ENCODE data around the gene IFT172.

IFT172 gene

DNA sequence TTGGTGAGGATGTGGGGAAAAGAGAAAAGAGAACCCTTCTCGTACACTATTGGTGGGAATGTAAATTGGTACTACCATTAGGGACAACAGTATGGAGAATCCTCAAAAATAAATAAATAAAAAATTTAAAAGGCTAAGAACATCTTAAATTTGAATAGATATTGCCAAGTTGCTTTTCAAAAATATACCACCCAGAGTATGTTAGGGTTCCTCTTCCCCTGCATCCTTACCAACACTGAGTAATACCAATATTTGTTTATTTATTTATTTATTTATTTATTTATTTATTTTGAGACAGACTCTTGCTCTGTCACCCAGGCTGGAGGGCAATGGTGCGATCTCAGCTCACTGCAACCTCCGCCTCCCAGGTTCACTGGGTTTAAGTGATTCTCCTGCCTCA lies 66.6 kb downstream of the IFT172 start:
- TF ChIP-seq, protein P1, sequence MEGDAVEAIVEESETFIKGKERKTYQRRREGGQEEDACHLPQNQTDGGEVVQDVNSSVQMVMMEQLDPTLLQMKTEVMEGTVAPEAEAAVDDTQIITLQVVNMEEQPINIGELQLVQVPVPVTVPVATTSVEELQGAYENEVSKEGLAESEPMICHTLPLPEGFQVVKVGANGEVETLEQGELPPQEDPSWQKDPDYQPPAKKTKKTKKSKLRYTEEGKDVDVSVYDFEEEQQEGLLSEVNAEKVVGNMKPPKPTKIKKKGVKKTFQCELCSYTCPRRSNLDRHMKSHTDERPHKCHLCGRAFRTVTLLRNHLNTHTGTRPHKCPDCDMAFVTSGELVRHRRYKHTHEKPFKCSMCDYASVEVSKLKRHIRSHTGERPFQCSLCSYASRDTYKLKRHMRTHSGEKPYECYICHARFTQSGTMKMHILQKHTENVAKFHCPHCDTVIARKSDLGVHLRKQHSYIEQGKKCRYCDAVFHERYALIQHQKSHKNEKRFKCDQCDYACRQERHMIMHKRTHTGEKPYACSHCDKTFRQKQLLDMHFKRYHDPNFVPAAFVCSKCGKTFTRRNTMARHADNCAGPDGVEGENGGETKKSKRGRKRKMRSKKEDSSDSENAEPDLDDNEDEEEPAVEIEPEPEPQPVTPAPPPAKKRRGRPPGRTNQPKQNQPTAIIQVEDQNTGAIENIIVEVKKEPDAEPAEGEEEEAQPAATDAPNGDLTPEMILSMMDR (IDR thresholded peaks at IDR 0.05): no peak
- TF ChIP-seq ZFX (IDR thresholded peaks at IDR 0.05; ENCODE audit: borderline replicate concordance): no peak
- H3K27ac ChIP-seq: no peak overlapping the region

DNA sequence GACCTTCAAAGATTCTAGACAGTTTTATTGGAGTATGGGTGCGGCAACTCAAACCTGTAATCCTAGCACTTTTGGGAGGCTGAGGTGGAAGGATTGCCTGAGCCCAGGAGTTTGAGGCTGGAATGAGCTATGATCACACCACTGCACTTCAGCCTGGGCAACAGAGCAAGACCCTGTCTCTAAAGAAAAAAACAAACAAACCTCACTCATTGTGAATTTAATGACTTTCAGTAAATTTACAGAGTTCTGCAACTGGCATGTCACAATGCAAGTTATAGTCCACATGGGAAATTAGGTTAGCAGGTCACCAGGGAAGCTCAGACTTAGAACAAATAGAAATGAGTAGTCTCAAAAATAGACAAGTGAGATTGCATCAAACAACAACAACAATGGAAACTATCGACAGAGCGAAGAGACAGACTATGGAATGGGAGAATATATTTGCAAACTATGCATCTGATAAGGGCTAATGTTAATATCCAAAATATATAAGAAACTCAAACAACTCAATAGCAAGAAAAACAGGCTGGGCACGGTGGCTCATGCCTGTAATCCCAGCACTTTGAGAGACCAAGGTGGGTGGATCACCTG lies 67.8 kb downstream of the IFT172 start:
- TF ChIP-seq ZFX (IDR thresholded peaks at IDR 0.05; ENCODE audit: borderline replicate concordance): no peak
- TF ChIP-seq, protein P1 (IDR thresholded peaks at IDR 0.05): no peak
- H3K27ac ChIP-seq: peak overlapping the region; percentile 67

DNA sequence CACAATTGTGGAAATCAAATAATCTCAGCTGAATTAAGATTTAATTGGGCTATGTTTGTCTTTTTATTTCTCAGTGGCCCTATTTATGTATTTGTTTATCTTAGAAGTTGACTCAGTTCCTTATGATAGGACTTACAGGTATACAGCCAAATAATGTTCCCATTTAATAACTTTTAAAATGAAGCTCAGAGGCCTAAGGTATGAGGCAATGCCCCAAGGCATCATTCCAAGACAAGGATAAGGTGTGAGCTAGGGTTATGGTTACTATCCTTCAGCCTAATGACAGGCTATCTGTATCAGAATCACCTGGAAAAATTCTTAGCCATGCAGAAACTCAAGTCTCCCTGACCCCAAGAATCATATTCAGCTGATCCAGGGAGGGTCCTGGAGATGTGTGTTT lies 68.5 kb downstream of the IFT172 start:
- H3K27ac ChIP-seq: peak overlapping the region; percentile 67
- TF ChIP-seq, protein P1 (IDR thresholded peaks at IDR 0.05): no peak
- TF ChIP-seq ZFX (IDR thresholded peaks at IDR 0.05; ENCODE audit: borderline replicate concordance): no peak

DNA sequence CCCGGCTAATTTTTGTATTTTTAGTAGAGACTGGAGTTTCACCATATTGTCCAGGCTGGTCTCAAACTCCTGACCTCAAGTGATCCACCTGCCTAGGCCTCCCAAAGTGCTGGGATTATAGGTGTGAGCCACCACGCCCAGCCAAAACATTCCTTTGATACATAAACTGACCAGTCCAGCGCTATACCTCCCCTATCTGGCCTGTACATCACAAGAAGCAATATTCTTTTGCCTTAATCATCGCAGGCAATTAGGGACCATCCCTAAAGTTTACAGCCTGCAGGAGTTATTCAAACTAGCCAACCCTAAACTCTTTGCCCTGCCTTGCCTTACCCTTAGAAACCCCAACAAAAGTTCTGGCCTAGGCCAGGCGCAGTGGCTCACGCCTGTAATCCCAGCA lies 73.4 kb downstream of the IFT172 start:
- TF ChIP-seq ZFX (IDR thresholded peaks at IDR 0.05; ENCODE audit: borderline replicate concordance): no peak
- TF ChIP-seq, protein P1 (IDR thresholded peaks at IDR 0.05): no peak
- H3K27ac ChIP-seq: no peak overlapping the region

DNA sequence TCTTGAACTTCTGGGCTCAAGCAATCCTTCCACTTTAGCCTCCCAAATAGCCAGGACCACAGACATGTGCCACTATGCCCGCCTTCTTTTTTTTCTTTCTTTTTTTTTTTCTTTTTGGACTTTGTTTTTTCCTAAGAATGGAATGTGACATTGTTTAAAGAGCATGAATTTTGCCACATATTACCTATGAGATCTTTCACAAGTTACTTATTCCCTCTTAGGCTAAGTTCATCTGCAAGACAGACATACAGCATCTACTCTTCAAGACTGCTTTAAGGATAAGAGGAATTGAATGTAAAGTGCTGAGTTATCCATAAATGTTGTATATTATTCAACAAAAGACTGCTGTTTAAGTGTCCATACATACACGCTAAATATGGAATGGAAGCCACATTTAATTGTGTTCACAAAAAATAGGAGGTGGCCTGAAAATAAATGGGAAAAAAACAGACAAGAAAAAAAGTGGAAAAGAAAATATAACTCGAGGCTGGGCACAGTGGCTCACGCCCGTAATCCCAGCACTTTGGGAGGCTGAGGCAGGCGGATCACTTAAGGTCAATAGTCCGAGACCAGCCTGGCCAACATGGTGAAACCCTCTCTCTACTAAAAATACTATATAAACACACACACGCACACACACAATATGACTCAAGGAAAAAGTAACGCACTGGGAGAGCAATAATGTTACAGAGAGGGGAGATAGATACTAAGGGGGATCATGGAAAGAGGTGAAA lies 77.0 kb downstream of the IFT172 start:
- no peak for TF ChIP-seq ZFX (IDR thresholded peaks at IDR 0.05; ENCODE audit: borderline replicate concordance)
- TF ChIP-seq, protein P1 (IDR thresholded peaks at IDR 0.05): no peak
- no peak overlapping the region for H3K27ac ChIP-seq

DNA sequence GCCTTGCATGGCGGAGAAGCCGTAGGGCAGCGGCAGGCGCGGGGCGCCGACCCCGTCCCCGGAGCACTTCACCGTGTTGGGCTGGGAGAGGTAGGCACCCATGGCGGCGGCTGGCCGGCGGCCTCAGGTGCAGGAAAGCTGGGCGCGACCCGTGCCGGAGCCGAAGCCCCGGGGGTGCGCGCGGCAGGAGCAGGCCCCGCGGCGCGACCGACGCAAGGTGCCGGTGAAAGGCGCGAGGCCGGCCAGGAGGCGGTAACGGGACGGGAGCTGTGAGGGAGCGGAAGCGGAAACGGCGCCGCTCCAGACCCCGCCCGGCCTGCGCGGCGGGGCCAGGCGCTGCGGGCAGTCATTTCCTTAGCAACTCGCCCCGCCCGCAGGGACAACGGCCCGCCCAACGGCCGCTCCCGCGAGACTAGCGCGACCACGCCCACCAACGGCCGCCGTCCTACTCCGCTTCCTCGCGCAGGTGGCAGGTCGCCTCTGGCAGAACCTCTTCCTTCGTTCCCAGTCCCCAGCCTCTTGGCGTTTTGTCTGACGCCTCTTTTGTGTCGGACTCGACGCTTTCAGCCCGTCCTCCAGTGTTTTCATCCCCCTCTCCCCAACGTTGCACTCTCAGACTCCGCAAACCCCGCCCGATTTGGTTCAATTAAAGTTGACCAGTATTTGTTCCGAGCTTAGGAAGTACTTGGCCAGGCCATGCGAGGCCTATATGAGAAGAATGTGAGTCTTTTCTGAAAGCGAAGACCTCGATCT lies 80.0 kb downstream of the IFT172 start, which contains the start of gene PPM1G:
PPM1G (minus strand) TSS at position 271 of the 753 bp plus-strand sequence; CDS start at position 102, 169 bp downstream.
- peak within 1 kb of the TSS; percentile 89 for H3K27ac ChIP-seq
- TF ChIP-seq, protein P1 (IDR thresholded peaks at IDR 0.05): no peak
- TF ChIP-seq ZFX (IDR thresholded peaks at IDR 0.05; ENCODE audit: borderline replicate concordance): no peak
